Measurements from ENCODE around the gene POLR1G. TPM values are rescaled to one million over a fixed set of nuclear protein-coding genes. Genes with fewer than 3 reads are reported as not detected.
A peak's percentile ranks its signal among the peaks of the same experiment; 100 is the strongest.

Gene POLR1G
- total RNA-seq, 3 donors from 2014 or later (not counting 1 experiment from before 2014, with no cell fraction given): 0.28 to 1.4 (median 0.45) TPM

- no peaks in the 10 kb centered on the region for H3K9me3 ChIP-seq (ENCODE audit: control insufficient read depth, insufficient read depth, low read length)
- intact Hi-C loops (cut with micrococcal nuclease): loop anchor here (1.0 kb wide), 1 partner anchor 40 kb away; no protein-coding TSS in a partner anchor
- peaks cover 18 to 33% of the 10 kb centered on the region in 2 donors for H3K4me1 Mint-ChIP-seq
- H3K27me3 ChIP-seq (ENCODE audit: control insufficient read depth, insufficient read depth, low read length): no peaks in the 10 kb centered on the region
- H3K27me3 Mint-ChIP-seq (ENCODE audit: low read depth in 2 of 2): no peaks in the 10 kb centered on the region
- H3K27ac Mint-ChIP-seq: peak overlapping the region; percentile 86 to 92
- 57% methylated on average over 6 of the region's 10 CpGs for WGBS (ENCODE audit: insufficient coverage)
- H3K36me3 ChIP-seq (ENCODE audit: control insufficient read depth, insufficient read depth, low read length): no peaks in the 10 kb centered on the region
- H3K27ac ChIP-seq (ENCODE audit: low read length): peak overlapping the region; percentile 70
- no peaks in the 10 kb centered on the region for H3K9me3 Mint-ChIP-seq
- DNase-seq (no peak), ATAC-seq (no peak)
- H3K4me1 ChIP-seq (ENCODE audit: control insufficient read depth, insufficient read depth, low read length): peaks cover 38% of the 10 kb centered on the region
- H3K4me3 ChIP-seq (ENCODE audit: low read length): peak overlapping the region; percentile 2
- H3K36me3 Mint-ChIP-seq: no peaks in the 10 kb centered on the region
- peak overlapping the region; percentile 60 for H3K4me3 Mint-ChIP-seq
- no peak for TF ChIP-seq CTCF (IDR thresholded peaks at IDR 0.05)
Measured at GRCh38 chr19:45439190-45439568, 32.7 kb downstream of the POLR1G start.

DNA sequence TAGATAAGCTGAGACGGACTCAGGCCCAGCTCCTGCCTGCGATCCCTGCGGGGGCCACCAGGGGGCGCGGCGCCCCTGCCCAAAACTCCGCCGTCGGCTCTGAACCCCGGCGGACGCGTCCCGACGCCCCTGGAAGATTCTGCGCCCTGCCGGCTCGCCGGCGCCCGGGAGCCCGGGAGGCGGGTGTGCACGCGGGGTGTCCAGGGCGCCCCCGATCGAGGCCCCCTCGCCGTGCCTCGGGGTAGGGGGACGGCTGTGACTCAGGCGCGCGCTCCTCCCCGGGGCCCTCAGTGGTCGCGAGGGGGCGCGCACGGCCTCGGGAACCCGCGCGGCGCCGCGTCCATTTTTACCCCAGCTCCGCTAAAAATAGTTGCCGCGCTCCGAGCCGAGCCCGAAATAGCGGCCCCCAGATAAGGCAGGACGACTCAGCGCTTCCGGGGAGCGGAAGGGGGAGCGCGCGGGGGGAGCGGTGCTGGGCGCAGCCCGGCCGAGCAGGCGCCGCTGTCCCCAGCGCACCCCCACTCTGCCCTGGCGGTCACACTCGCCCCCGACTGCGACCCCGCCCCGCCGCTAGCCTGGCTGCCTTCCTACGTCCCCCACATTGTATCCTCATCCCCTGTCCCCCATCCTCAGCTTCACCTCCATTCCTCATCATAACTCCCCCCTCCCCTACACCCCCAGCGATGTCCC is 33.3 kb downstream of the POLR1G start:
- no peaks in the 10 kb centered on the region for H3K36me3 Mint-ChIP-seq
- H3K9me3 Mint-ChIP-seq: no peaks in the 10 kb centered on the region
- peak overlapping the region; percentile 86 to 92 for H3K27ac Mint-ChIP-seq
- ATAC-seq (peak; percentile 67 to 82 (median 72)), DNase-seq (peak; percentile 92 to 93)
- Histone ChIP-seq H3K36me3 (ENCODE audit: control insufficient read depth, insufficient read depth, low read length) (no peaks in the 10 kb centered on the region), H3K4me3 (ENCODE audit: low read length) (peak overlapping the region; percentile 22), H3K4me1 (ENCODE audit: control insufficient read depth, insufficient read depth, low read length) (peaks cover 43% of the 10 kb centered on the region), H3K9me3 (ENCODE audit: control insufficient read depth, insufficient read depth, low read length) (no peaks in the 10 kb centered on the region), H3K27me3 (ENCODE audit: control insufficient read depth, insufficient read depth, low read length) (no peaks in the 10 kb centered on the region), H3K27ac (ENCODE audit: low read length) (peak overlapping the region; percentile 70)
- peak overlapping the region; percentile 81 for H3K4me3 Mint-ChIP-seq
- H3K27me3 Mint-ChIP-seq (ENCODE audit: low read depth in 2 of 2): no peaks in the 10 kb centered on the region
- under 1% methylated on average over 78 of the region's 78 CpGs for WGBS (ENCODE audit: insufficient coverage)
- TF ChIP-seq CTCF (IDR thresholded peaks at IDR 0.05): peak; percentile 100
- intact Hi-C loops (cut with micrococcal nuclease): loop anchor here (1.0 kb wide), 1 partner anchor 40 kb away; no protein-coding TSS in a partner anchor
- H3K4me1 Mint-ChIP-seq: peaks cover 23 to 38% of the 10 kb centered on the region in 2 donors

DNA sequence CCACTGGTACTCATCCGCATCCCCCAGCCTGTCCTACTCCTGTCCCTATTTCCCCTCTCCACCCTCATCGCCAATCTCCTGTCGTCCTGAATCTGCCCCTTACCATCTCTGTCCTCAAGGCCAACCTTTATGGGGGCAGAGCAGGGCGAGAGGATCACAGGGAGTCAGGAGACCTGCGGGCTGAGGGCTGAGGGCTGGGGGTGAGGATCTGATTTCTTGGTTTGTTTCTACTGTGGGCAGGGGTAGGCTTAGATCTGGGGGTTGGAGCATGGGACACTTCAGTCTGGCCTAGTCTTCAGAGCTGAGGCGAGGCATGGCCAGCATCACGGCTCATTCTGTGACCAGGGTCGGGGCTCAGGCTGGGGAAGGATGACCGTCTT is 33.8 kb downstream of the POLR1G start:
- intact Hi-C loops (cut with micrococcal nuclease): no loop called here
- H3K36me3 Mint-ChIP-seq: no peaks in the 10 kb centered on the region

More for the DNA sequence above, 33.8 kb downstream of the POLR1G start:
- TF ChIP-seq CTCF (IDR thresholded peaks at IDR 0.05): no peak
- Histone ChIP-seq H3K4me1 (ENCODE audit: control insufficient read depth, insufficient read depth, low read length) (peaks cover 47% of the 10 kb centered on the region), H3K27ac (ENCODE audit: low read length) (peak overlapping the region; percentile 70), H3K9me3 (ENCODE audit: control insufficient read depth, insufficient read depth, low read length) (no peaks in the 10 kb centered on the region), H3K27me3 (ENCODE audit: control insufficient read depth, insufficient read depth, low read length) (no peaks in the 10 kb centered on the region), H3K36me3 (ENCODE audit: control insufficient read depth, insufficient read depth, low read length) (no peaks in the 10 kb centered on the region), H3K4me3 (ENCODE audit: low read length) (peak overlapping the region; percentile 22)
- Mint-ChIP-seq H3K9me3 (no peaks in the 10 kb centered on the region), H3K4me3 (peak overlapping the region; percentile 81), H3K27ac (peak overlapping the region; percentile 86 to 92), H3K27me3 (ENCODE audit: low read depth in 2 of 2) (no peaks in the 10 kb centered on the region), H3K4me1 (peaks cover 28 to 43% of the 10 kb centered on the region in 2 donors)
- DNase-seq (no peak), ATAC-seq (no peak)
- WGBS (ENCODE audit: insufficient coverage): 65% methylated on average over 9 of the region's 9 CpGs
